Measurements from ENCODE around the gene EMILIN1.
A peak's percentile ranks its signal among the peaks of the same experiment; 100 is the strongest.

EMILIN1 gene

DNA sequence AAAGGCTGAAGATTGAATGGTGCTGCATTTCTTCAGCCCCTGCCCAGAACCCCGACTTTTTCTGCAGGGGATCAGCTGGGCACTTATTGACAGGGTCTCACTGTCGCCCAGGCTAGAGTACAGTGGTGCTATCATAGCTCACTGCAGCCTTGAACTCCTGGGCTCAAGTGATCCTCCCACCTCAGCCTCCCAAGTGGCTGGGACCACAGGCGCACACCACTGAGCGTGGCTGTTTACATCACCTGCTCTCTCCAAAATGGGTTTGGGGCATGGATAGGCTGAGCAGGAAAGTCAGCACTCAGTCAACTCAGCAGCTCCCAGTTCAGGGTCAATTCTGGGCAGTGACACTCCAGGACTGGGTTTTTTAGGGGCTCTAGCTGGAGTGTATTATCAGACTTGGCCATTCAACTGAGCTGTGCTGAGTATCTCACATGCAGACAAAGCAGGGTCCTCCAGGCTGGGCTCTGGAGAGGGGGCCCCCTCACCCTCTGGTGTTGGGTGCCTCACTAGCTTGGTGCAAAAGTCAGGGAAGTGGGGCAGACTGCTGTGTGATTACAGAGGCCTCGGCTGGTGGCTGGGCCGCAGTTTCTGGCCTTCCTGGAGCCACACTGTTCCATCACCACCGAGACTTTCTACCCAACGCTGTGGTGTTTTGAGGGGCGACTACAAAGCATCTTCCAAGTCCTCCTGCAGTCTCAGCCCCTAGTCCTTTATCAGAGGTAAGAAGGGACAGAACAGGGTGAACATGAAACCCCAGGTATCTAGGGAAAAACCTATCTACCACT is 49.7 kb downstream of the EMILIN1 start:
- no peak for DNase-seq

DNA sequence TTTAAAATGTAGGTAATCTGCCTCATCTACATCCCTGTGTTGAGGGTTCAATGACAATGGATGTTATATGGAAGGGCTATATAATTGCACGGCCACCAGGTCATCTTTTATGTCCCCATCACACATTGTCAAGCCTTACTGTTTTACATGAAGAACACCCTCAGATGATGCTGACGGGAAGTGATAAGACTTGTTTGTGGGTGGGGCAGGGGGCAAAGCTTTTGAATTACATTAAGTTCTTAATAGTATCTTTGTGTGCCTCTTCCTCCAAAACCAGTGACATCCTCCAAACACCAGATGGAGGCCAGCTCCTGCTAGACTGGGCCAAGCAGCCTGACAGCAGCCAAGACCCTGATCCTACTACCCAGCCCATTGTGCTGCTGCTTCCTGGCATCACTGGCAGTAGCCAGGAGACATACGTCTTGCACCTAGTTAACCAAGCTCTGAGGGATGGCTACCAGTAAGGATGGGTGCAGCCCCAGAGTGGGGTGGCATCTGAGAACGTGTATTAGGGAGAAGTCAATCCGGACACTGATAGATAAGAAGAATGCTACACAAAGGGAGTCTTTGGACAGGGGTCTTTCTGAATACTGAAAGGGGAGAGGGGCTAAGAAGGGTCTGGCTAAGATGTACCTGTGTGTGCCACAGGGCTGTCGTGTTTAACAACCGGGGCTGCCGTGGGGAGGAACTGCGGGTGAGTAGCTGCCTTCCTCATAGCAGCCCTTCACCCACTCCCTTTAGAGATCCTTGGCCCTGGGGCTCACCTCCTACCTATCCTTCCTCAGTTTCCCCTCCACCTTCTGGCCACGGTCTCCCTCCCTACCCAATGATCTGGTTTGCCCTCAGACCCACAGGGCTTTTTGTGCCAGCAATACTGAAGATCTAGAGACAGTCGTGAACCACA is 50.5 kb downstream of the EMILIN1 start:
- DNase-seq: no peak

DNA sequence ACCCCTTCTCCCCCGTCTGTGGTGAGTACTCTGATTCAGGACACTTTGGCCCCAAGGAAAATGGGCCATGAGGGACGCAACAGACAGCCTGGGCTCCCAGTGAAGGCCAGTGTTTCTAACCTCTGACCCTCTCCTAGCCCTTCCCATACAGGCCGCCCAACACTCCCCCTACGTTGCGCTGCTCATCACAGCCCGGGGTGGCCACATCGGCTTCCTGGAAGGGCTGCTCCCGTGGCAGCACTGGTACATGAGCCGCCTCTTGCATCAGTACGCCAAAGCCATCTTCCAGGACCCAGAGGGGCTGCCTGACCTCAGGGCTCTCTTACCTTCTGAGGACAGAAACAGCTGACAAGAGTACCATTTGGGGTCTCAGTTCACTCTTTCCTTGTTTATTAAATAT is 52.0 kb downstream of the EMILIN1 start:
- DNase-seq: no peak

DNA sequence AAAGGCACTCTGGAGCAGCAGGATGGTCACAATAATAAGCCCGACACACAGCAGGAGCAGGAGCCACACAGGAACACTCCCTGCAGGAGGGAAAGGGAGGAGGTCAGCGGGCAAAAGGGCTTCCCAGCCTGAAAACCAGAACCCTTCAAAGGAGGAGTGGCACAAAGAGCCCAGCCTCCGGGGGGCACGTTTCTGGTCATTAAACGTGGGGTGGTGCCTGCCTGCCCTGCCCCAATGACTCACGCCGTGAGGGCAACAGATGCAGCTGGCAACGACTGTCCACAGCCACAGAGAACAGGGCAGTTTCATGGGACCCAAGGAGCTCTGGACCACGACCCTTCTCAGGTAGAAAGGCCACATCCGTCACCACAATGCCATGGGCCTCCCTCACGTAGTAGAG is 53.0 kb downstream of the EMILIN1 start:
- DNase-seq: no peak

DNA sequence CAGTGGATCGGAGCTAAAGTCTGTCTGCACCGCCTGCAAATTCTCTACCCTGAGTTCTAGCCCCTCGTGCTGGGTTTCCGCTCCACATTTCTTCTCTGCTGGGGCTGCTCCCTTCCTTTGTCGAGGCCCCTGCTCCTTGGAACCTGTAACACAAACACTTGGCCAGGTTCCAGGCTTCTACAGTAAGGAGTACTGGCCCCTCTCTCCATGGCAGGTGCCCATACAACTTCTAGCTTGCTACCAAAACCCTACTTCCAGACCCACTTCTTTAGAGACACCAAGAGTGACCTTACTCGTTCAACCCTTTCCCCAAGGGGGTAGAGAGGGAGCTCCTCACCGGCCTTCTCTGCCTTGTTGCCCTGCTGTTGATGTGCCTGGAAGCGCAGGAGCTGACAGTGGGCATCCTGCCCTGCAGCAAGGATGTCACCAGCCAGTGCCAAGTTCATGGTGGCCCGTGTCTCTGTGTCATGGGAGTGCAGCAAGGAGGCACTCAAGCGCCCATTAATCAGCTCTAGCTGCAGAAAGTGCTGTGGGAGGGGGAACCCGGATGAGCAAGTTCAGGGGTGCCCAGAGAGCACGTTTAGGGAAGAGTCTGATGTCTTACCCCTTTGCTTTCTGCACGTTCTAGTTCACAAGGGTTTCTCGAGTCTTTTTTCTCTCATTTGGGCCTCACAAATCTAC is 54.9 kb downstream of the EMILIN1 start:
- no peak for DNase-seq

DNA sequence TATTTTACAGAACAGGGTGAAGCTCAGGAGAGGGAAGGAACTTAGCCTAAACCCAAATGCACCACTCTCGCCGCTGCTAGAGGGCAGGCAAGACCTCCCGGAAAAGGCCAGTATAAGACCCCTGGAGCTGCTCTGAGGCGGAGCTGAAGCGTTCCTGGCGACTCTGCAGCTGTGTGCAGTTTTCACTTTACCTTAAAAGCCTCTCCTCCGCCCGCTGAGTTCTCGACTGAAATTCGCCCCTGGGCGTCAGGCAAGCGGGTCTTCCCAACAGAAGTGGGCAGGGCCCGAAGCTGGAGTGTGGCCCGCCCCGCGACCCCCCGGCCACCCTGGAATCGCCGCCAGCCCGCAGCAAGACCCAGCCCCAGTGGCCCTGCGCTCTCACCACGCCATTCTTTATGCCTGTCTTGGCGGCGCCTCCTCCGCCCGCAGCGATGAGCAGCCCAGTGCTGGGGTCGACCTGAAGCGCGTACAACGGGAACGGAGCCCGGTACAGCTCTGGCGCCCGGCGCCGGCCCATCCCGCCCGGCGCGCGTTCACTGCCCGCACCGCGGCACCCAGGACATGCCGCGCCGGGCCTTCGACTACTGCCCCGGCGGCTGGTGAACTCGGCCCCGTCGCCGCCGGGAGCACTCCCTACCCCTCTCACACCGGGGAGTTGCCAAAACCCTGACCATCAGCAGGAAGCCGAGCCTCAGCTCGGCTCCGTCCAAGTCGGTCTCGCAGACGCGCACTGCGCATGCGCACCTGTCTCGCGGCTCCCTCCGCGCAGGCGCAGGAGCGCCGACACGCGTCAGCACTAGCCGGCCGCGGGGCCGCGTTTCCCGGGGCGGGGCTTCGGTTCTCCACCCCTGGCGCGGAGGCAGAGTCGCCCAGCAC is 55.7 kb downstream of the EMILIN1 start, which contains the start of gene PREB:
Gene PREB, minus strand, starts transcription at position 732 of the 876 bp plus-strand sequence. Its CDS starts 215 bp downstream, at position 517.
- DNase-seq: peak; percentile 98

DNA sequence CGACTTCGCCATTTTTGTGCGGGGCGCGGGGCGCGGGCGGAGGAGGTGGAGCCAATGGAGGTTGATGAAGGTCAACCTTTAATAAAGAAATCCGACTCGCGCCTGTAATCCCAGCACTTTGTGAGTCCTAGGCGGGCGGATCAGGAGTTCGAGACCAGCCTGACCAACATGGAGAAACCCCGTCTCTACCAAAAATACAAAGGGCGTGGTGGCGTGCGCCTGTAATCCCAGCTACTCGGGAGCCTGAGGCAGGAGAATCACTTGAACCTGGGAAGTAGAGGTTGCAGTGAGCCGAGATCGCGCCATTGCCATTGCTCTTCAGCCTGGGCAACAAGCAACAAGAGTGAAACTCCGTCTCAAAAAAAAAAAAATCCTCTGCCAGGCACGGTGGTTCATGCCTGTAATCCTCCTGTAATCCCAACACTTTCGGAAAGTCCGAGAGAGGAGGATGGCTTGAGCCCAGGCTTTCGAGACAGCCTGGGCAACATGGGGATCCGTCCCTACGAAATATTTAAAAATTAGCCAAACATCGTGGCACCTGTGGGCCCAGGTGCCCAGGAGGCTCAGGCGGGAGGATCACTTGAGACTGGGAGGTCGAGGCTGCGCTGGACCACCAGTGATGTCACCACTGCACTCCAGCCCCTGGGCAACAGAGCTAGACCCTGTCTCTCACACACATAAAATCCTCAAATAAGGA is 56.5 kb downstream of the EMILIN1 start:
- no peak for DNase-seq

DNA sequence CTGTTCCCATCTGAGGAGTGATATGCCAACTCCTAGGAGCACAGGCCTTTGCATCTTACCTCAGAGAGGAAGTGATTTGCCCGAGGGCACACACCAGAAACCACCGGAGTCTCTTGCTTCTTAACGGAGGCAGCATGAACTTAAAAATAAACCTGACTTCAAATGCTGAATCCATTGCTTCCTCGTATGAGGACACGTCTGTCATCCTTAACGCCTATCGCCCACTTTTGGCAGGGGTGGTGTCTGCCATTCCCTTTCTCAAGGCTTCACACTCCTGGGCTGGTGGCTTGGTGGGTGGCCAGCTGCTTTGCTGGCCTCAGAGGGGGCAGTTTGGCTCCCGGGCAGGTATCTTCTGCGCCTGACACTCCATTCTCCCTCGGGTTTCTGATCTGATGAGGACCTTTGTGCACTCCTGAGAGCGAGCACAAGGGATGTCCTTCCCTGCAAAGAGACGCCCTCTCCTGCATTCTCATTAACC is 57.1 kb downstream of the EMILIN1 start:
- no peak for DNase-seq

Measured in CD4-positive, alpha-beta T cell treated with Interleukin-21 for 1 hour (primary cell).